Fibroblast of gingiva (primary cell): Measurements from ENCODE around the gene SGK1.
A peak's percentile ranks its signal among the peaks of the same experiment; 100 is the strongest.
"Not testable (repeated sequence)": the region's sequence is repeated elsewhere in the genome, so short reads cannot be mapped to it uniquely, and the experiment has no call there.

Experiments
- DNase-seq: peaks from one replicate; pipeline ENCODE4 v3.0.0-alpha.2; 2011; ENCODE audit warnings: low read depth

The SGK1 gene

DNA sequence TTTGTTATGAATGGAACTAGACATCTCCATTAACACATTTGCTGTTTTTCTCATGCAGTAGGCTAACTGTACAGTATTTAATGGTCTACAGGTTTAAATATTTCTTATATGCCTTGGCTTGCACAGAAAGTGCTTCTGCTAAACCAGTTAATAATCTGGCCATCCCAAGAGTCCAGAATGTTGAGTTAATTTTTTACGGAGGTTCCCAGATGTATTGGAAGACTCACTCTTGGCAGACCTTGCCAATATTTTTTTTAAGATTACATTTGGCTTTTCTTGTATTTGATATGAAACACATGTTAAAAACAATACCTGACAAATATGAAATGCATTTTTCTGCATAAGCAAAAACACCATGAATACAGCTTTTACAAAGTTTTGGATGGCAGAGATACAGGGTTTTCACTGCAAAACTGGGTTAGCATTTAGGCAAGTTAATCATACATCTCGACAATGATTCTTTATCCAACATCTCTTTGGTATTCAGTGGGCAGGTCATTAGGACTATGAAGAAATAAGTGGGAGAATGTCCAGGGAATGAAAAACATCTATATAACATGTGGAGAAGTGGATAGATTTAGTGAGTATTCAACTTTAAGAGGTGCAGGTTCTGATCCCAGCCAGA, 94.0 kb downstream of the SGK1 start:
- DNase-seq = peak; percentile 54

DNA sequence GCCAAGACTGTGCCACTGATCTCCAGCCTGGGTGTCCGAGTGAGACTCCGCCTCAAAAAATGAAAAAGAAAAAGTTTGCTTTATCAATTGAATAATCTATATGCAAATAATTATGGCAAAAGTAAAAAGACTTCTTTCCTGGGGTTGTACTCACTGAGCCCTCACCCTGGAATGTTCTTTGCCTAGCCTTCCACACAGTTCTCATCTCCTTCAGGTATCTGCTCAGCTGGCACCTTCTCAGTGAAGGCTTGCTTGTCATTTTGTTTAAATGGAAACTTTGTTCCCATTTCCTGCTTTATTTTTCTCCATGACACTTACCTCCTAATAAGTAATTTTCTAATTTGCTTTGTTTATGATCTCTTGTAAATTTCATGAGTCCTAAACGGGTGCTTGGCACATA, 96.7 kb downstream of the SGK1 start:
- no peak for DNase-seq

DNA sequence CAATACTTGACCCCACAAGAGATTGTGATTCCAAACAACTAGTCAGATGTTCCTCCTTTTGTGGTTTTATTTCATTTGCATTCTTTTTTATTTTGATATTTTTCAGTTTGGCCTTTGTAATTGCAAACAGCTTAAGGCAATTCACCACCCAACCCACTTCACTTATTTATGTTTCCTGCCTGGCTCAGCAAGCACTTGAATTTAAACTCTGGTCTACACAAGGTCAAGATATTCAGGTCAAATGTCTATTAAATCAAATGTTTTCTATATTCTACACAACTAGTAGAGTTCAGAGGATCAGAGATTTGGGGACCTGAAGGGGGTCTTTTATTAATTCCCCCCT, 100.1 kb downstream of the SGK1 start:
- peak; percentile 11 for DNase-seq

DNA sequence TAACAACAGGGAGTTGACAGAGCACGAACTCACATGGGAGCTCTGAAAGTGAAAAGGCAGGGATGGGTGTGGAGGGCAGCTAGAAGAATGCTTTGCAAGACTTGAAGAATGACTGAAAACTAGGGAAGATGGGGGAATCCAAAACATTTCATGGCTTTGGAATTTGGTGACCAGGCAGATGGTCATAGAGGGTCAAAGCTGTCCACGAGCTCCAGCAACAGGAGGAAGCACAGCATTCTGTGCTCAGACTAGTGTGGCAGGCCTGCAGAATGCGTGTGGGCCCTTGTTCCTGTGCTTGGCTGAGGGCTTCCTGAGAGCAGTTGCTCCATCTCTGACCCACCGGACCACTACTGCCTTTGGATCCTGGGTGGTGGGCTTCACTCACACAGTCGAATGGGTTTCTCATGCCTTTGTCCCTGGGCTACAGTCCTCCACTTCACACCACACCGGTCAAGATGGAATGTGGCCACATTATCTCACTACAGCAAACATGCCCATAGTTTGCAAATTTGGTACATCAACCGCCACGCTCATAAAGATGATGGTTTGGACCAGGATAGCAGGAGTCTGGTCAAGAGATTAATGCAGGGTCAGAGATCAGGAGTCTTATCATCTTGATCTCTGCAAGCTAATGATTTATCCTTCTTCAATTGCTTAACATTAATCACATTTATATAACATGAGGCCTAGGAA, 100.7 kb downstream of the SGK1 start:
- DNase-seq = no peak

DNA sequence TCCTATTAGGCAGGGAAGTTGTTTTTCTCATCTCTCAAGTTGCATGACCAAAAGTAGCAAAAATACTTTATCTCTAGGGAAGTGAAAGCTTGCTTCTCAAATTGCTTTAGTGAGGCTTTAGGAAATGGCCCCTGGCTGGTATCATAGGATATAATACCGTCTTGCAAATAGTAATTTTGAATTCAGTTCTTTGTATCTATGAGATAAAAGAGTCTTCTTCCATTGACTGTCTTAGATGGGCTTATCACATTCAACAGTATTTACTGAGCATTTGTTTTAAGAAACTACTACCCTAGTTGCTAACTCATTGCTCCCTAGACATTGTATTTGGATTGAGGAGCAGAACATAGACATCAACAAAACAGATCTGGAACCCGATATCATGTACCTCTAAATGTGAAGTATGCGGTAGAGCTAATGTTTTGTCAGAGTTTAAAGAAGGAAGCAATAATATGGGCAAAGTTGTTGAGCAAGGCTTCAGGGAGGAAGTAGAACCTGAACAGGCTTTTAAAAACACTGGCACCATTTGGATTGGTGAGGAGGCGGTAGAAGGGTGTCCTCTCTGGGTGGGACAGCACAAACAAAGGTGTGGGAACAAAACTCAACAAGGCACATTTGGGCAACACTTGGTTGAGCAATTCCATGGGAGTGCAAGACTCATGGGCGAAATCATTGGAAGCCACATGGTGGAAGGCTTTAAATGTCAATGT, 101.5 kb downstream of the SGK1 start:
- DNase-seq = no peak

DNA sequence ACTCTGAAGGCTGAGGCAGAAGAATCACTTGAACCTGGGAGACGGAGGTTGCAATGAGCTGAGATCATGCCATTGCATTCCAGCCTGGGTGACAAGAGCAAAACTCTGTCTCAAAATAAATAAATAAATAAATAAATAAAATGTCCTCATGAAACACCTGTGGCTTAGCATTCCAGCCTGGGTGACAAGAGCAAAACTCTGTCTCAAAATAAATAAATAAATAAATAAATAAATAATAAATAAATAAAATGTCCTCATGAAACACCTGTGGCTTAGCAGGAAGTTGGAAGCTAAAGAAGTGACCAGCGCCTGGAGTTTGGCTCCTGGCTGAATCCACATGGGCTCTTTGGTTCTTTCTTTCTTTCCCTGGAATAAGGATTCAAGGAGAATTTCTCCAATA, 104.5 kb downstream of the SGK1 start:
- not testable (repeated sequence) for DNase-seq

DNA sequence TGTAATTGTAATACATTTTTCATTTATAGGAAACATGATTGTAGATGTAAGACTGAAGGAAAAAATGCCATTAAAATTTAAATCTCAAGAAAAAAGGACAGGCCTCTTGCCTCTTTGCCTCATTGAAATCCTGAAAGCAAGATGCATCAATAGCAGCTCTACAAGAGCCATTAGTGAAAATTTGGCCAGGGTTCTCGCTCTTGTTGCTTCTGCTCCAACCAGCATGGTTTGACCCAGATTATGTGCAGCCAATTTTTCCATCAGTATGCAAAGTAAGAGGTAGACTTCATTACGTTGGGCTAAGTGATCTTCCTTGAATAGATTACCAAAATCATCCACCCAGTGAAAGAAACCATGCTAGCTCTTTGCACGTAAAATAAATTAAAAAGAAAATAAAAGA, 106.6 kb downstream of the SGK1 start:
- no peak for DNase-seq

DNA sequence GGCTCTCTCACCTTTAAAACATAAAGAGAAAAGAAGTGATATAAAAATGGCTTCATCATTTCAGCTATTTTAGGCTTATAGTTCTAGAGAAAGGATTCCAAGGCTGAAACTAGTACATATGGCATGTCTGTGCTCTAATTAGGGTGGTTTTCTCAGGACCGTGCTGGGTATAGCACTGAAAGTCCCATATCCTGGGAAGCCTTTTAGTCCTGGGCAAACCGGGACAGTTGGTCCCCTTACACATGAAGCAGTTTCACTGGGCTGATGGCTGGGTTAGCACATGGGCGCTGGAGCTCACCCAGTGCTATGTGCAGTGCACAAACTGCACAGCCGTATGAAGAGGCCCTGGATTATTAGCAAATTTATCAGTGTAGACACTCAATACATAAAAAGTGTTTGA, 110.5 kb downstream of the SGK1 start:
- no peak for DNase-seq

DNA sequence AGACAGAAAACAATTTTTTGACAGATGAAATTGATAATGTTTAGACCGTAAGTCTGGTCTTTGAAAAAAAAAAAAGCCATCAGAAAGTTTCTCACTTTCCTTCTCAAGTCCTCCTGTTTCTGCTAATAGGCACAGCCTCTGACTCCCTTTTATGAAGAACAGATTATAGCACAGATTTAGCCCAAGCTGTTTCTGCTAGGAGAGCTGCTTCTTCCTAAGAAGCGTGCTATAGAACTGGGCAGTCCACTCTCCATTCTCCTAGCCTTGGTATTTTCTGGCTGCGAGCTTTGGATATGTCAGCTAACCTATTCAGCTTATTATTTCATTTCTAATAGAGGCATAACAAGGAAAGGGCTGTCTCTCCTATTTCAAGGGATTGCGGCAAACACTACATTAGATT, 112.5 kb downstream of the SGK1 start:
- DNase-seq = no peak

DNA sequence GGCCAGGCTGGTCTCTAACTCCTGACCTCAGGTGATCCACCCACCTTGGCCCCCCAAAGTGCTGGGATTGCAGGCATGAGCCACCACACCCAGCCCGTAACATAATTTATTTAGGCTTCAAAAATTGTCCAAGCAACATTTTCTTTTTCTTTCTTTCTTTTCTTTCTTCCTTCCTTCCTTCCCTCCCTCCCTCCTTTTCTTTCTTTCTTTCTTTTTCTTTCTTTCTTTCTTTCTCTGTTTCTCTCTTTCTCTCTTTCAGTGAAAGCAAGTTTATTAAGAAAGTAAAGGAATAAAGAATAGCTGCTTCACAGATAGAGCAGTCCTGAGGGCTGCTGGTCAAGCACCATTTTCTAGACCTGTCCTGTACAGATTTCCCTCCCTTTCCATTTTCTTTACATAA, 113.2 kb downstream of the SGK1 start:
- DNase-seq = not testable (repeated sequence)

DNA sequence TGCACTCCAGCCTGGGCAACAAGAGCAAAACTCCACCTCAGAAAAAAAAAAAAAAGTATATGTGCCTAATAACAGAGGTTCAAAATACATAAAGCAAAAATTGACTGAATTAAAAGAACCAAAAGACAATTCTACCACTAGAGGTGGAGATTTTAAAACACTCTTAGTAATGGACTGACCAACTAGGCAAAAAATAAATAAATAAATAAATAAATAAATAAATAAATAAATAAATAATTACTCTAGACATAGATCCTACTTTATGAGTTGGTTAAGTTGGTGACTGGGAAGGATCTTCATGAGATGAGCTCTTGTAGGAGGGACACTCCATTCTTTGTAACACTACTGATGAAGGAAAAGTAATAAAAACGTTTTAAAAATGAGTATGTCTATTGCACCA, 113.9 kb downstream of the SGK1 start:
- no peak for DNase-seq

DNA sequence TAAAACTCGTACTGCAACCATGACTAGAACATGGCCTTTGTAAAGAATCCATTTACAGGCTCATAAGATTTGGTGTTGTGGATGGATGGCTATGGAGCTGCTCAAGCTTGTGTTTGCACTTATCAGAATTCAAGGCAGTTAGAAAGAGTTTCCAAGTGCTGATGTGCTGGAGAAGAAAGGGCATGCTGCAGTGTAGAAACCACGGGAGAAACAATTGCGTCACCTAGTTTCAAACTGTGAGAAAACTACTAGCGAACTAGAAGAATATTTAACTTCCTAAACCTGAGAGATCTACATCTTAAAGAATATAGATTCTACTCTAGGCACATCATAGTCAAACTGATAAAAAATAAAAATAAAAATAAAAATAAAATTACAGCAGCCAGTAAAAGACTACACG, 116.2 kb downstream of the SGK1 start:
- no peak for DNase-seq

DNA sequence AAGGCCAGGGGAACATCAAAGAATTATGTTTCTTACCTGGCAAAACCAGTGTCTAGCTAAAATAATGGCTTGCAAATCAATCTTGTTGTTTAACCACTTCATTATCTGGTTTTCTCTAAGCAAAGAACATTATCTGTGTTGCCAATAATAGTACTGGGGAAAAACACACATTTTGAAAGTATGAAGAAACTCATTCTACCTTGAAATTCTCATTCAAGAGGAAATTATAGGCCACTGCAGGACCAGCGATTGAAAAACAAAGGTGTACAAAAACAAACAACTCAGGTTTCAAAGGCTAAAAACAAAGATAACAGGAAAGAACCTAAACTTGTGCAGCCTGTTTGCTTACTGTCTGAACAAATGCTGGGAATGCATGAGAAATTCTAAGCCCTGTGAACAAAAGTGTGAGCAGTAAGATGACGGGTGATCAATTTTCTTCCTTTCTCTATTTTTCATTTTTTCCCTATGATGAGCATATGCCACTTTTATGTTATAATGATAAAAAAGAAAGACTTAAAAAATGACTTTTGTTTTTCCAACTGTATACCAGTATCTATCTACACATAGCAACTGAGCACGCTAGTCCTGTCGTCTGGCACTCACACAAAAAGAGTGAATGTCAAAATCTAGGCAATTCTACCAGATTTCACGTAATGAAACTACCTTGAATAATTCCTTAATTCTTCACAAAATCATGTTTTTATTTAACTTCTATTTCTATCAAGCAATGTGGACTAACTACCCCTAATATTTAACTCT, 117.9 kb downstream of the SGK1 start:
- DNase-seq = no peak

DNA sequence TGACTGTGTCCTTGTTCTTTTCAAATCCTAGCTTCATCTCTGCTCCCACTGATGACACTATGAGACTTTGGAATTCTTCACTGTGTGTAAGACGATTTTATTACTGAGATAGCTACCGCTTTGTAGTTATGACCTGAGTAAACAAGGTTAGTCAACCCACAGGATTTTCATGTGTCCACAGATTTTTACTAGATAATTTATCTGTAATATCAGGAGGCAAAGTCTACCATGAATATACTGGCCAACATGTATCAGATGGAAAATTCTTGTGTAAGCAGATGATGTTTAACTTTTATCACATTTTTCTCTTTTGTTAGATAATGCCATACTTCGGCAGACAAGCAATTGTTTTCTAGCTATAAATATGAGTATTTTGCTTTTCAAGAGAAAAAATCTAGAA, 119.8 kb downstream of the SGK1 start:
- no peak for DNase-seq

DNA sequence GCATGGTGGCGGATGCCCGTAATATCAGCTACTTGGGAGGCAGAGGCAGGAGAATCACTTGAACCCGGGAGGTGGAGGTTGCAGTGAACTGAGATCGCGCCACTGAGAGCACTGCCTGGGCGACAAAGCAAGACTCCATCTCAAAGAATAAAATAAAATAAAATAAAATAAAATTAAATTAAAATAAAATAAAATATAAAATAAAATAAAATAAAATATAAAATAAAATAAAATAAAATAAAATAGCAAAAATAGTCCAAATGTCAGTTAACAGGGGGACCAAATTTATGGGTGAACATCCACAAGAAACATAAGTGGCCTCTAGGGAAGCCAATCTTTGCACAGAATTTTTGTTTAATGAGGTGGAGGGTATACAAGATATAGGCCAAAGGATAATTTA, 120.2 kb downstream of the SGK1 start:
- not testable (repeated sequence) for DNase-seq

DNA sequence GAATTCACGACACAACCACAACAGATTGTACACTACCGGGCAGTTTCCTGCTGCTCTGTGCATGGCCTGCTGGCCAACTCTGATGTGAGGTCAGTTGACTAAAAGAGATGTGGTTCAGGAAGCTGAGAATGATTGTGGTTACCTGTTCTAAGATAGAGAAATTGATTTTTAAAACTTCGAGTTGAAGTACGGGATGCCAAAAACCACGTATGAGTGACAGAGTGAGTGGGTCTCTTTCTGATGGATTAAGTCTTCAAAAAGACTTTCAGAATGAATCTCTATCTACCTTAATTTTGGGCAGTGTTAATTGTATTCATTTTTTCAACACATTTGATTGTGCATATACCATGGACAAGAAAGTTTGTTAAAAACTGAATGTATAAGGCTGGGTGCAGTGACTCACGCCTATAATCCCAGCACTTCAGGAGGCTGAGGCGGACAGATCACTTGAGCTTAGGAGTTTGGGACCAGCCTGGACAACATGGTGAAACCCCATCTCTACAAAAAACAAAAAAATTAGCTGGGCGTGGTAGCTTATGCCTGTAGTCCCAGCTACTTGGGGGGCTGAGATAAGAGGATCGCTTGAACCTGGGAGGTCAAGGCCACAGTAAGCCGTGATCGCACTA, 121.2 kb downstream of the SGK1 start:
- no peak for DNase-seq

DNA sequence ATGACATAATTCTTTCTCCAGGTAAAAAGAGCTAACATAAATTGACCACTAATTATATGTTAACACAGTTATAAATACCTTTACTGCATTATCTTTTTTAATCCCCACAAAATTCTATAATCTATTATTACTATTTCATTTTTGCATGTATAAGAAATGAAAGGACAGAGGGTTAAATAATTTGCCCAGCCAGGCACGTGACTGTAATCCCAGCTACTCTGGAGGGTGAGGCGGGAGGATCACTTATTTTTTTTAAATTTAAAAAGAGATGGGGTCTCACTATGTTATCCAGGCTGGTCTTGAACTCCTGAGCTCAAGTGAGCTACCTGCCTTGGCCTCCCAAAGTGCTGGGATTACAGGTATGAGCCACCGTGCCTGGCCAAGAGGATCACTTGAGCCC, 121.9 kb downstream of the SGK1 start:
- DNase-seq = no peak

DNA sequence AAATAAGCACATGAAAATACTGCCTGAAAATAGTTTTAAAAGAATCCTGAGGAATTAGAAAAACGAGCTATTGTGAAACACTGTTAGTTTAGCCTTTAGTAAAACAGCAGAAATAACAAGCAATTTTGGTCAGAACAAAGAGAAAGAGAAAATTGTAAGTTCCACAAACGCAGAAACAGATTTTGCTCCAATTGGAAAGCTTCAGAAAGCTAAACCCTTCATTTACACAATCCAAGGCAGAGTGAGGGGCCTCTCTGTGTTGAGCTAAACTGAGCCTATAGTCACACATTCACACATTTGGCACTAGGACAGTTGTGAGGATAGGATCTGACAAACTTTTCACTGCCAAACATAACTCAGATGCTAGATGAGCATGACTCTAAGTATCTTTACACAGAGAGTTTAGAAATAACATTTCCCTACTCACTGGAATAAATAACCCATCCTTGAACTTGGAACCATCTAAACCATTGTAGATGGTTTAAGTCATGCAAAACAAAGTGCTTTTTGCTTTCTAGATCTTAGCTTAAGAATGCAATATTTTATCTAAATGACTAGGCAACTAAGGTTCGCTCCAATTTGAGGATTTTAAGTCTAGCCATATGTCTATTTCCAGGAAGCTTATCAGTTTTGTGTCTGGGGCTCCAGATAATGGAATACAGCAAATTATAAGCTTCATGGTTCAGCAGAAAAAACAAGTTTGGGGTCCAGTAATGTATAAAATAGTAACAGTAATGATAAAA, 122.6 kb downstream of the SGK1 start:
- peak; percentile 83 for DNase-seq

DNA sequence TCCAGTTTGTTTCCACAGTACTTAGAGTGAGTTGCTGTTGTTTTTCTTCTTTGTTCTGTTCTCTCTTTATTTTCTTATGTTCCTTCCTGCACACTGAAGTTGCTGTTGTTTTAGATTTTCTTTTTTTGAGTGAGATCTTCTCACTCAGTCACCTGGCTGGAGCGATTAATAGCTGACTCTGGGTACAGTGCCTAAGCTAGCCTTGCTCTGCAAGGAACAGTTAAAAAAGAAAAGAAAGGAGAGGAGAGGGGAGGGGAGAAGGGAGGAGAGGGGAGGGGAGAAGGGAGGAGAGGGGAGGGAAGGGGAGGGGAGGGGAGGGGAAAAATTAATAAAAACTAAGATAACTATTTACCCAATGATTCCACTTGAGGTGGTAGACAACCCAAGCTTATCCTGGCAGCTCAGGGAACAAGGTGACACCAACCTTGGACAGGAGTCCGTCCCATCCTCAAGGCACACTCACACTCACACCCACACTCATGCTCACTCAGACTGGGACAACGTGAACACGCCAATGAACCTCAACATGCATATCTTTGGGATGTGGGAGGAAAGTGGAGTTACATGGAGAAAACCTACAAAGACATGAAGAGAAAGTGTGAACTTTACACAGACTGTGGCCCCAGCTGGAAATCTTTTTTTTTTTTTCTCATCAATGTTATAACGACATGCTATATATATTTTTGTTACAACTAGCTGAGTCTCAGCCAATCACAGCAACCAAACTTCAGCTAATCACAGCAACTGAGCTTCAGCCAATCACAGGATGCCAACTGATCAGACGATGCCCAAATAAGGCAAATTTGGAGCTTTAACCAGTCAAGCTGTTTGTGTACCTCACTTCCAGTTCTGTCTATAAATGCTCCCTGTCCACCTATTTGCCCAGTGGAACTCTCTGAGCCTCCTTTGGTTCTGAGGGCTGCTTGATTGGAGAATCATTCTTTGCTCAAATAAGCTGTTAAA, 124.1 kb downstream of the SGK1 start:
- no peak for DNase-seq

DNA sequence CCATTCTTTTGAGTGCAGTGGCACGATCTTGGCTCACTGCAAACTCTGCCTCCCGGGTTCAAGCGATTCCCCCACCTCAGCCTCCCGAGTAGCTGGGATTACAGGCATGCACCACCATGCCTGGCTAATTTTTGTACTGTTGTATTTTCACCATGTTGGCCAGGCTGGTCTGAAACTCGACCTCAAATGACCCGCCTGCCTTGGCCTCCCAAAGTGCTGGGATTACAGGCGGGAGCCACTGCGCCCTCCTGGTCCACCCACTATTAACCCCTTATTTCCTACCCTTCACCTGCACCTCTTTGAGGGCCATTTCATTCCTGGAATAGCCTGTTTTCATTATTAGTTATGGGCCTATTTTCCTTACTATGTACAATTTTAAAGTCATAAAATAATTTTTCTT, 125.3 kb downstream of the SGK1 start:
- not testable (repeated sequence) for DNase-seq

DNA sequence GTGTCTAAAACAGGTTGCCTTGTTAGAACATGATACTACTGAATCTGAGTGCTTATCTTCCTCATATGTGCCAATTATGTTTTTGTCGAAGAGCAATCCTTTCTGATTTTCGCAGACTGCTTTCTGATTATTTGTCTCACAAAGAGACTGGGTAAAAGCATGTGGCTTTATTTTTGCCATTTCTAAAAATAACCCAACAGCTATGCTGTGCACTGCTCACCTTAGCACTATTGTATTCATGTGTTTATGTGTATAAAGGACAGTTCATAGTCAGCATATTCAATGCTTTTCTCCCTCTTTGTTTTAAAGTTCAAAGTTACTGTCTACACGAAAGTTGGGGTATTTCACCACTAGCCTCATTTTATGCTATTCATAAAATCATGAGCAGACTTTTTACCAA, 127.0 kb downstream of the SGK1 start:
- DNase-seq = no peak
